Suprapubic skin (tissue), 4 donors: ENCODE data around the gene A2ML1.

Experiments used
- EP300 ChIP-seq: sonication (generic); formaldehyde crosslinking; IDR thresholded peaks from one replicate; pipeline ENCODE4 v1.6.1; 2017; ENCODE audit warnings: antibody characterized with exemption
- POLR2A ChIP-seq, 2 donors: fragments of 450-650 bp; IDR thresholded peaks; one replicate each; pipeline ENCODE4 v1.6.1; 2017; ENCODE audit warnings: antibody characterized with exemption in 2 of 2, mild to moderate bottlenecking in 2 of 2, moderate library complexity in 2 of 2
- POLR2AphosphoS5 ChIP-seq, 3 donors: sonication (generic); formaldehyde crosslinking; IDR thresholded peaks; one replicate each; pipeline ENCODE4 v1.6.1; 2017; ENCODE audit warnings: antibody characterized with exemption in 3 of 3
- TF ChIP-seq, protein P1 (sequence below), 2 donors: fragments of 200-600 bp in 1 of 2; fragments of 450-650 bp in 1 of 2; sonication (generic) in 1 of 2; IDR thresholded peaks; one replicate each; pipeline ENCODE4 v1.5.1; 2016 to 2019; ENCODE audit warnings: antibody characterized with exemption in 2 of 2, mild to moderate bottlenecking in 1 of 2, moderate library complexity in 1 of 2

DNA sequence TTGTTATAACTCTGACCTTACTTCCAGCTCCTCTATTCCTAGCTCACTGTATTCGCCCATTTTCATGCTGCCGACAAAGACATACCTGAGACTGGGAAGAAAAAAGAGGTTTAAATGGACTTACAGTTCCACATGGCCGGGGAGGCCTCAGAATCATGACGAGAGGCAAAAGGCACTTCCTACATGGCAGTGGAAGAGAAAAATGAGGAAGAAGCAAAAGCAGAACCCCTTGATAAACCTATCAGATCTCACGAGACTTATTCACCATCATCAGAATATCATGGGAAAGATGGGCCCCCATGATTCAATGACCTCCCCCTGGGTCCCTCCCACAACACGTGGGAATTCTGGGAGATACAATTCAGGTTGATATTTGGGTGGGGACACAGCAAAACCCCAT lies 77.4 kb downstream of the A2ML1 start:
- TF ChIP-seq, protein P1, sequence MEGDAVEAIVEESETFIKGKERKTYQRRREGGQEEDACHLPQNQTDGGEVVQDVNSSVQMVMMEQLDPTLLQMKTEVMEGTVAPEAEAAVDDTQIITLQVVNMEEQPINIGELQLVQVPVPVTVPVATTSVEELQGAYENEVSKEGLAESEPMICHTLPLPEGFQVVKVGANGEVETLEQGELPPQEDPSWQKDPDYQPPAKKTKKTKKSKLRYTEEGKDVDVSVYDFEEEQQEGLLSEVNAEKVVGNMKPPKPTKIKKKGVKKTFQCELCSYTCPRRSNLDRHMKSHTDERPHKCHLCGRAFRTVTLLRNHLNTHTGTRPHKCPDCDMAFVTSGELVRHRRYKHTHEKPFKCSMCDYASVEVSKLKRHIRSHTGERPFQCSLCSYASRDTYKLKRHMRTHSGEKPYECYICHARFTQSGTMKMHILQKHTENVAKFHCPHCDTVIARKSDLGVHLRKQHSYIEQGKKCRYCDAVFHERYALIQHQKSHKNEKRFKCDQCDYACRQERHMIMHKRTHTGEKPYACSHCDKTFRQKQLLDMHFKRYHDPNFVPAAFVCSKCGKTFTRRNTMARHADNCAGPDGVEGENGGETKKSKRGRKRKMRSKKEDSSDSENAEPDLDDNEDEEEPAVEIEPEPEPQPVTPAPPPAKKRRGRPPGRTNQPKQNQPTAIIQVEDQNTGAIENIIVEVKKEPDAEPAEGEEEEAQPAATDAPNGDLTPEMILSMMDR (IDR thresholded peaks at IDR 0.05): no peak
- TF ChIP-seq POLR2A (IDR thresholded peaks at IDR 0.05) (no peak), POLR2AphosphoS5 (IDR thresholded peaks at IDR 0.05) (no peak), EP300 (no peak)
